Measurements from ENCODE around the gene CHRNA3.

The CHRNA3 gene

GRCh38 chr15:78620527-78621421 lies at the start of gene CHRNA3:
TSS of gene CHRNA3 (minus strand) at chr15:78620996. CDS start at chr15:78620794, 202 bp downstream.
- no peak for DNase-seq (ENCODE audit: low read depth)

GRCh38 chr15:78668987-78669386 lies 48.2 kb upstream of the CHRNA3 start:
- DNase-seq (ENCODE audit: low read depth): no peak

- DNase-seq (ENCODE audit: low read depth): no peak
Measured at GRCh38 chr15:78667578-78668236, 46.9 kb upstream of the CHRNA3 start.

GRCh38 chr15:78666010-78666409 lies 45.2 kb upstream of the CHRNA3 start:
- no peak for DNase-seq (ENCODE audit: low read depth)

- no peak for DNase-seq (ENCODE audit: low read depth)
Measured at GRCh38 chr15:78663703-78664102, 42.9 kb upstream of the CHRNA3 start.

- DNase-seq (ENCODE audit: low read depth): no peak
Measured at GRCh38 chr15:78662028-78662427, 41.2 kb upstream of the CHRNA3 start.

GRCh38 chr15:78661001-78661400 lies 40.2 kb upstream of the CHRNA3 start:
- no peak for DNase-seq (ENCODE audit: low read depth)

GRCh38 chr15:78660584-78660983 lies 39.8 kb upstream of the CHRNA3 start:
- DNase-seq (ENCODE audit: low read depth): no peak

GRCh38 chr15:78658823-78659222 lies 38.0 kb upstream of the CHRNA3 start:
- no peak for DNase-seq (ENCODE audit: low read depth)

- no peak for DNase-seq (ENCODE audit: low read depth)
Measured at GRCh38 chr15:78654272-78654671, 33.5 kb upstream of the CHRNA3 start.

GRCh38 chr15:78651930-78652615 lies 31.3 kb upstream of the CHRNA3 start:
- DNase-seq (ENCODE audit: low read depth): no peak

GRCh38 chr15:78651007-78651406 lies 30.2 kb upstream of the CHRNA3 start:
- DNase-seq (ENCODE audit: low read depth): no peak

- no peak for DNase-seq (ENCODE audit: low read depth)
Measured at GRCh38 chr15:78650022-78650421, 29.2 kb upstream of the CHRNA3 start.

- DNase-seq (ENCODE audit: low read depth): no peak
Measured at GRCh38 chr15:78645009-78645408, 24.2 kb upstream of the CHRNA3 start.

GRCh38 chr15:78642331-78642730 lies 21.5 kb upstream of the CHRNA3 start:
- DNase-seq (ENCODE audit: low read depth): no peak

- DNase-seq (ENCODE audit: low read depth): no peak
Measured at GRCh38 chr15:78641749-78642275, 21.0 kb upstream of the CHRNA3 start.

- no peak for DNase-seq (ENCODE audit: low read depth)
Measured at GRCh38 chr15:78641102-78641748, 20.4 kb upstream of the CHRNA3 start, which contains the start of gene CHRNB4. TSS of gene CHRNB4 (minus strand) at chr15:78641210. CDS start at chr15:78641133, 77 bp downstream.

- DNase-seq (ENCODE audit: low read depth): no peak
Measured at GRCh38 chr15:78640527-78641101, 19.8 kb upstream of the CHRNA3 start.

- no peak for DNase-seq (ENCODE audit: low read depth)
Measured at GRCh38 chr15:78638658-78639314, 18.0 kb upstream of the CHRNA3 start.

- no peak for DNase-seq (ENCODE audit: low read depth)
Measured at GRCh38 chr15:78637776-78638435, 17.1 kb upstream of the CHRNA3 start.

Data from HS-5 (cell line).